GM21723 (cell line): Measurements from ENCODE around the gene HDAC5.
"Not testable (repeated sequence)": the region's sequence is repeated elsewhere in the genome, so short reads cannot be mapped to it uniquely, and the experiment has no call there.

Experiments used
- ATAC-seq: cut with Tn5 transposase; IDR thresholded peaks from one replicate; pipeline ENCODE4 v1.9.1; 2021; ENCODE audit warnings: mild to moderate bottlenecking, moderate library complexity; ENCODE audit not compliant: unreplicated experiment

HDAC5 gene

GRCh38 chr17:44037471-44037870 is 86.0 kb downstream of the HDAC5 start:
- ATAC-seq, result no peak

- ATAC-seq, result not testable (repeated sequence)
These were observed 88.8 kb downstream of the HDAC5 start for GRCh38 chr17:44034688-44035087.

GRCh38 chr17:44033861-44034408 is 89.5 kb downstream of the HDAC5 start:
- ATAC-seq, result no peak

- ATAC-seq, result no peak
These were observed 93.0 kb downstream of the HDAC5 start for GRCh38 chr17:44030482-44030881.

GRCh38 chr17:44029736-44030135 is 93.7 kb downstream of the HDAC5 start:
- no peak for ATAC-seq
